K562 (cell line): ENCODE results near the gene FILIP1L. TPM values are rescaled to one million over a fixed set of nuclear protein-coding genes. Genes with fewer than 3 reads are reported as not detected.

ENCODE experiments used
- ATAC-seq: fragments of 200-7000 bp; cut with Tn5 transposase; 3 replicates; pipeline ENCODE4 v1.9.1; 2020; ENCODE audit warnings: moderate library complexity
- BruUV-seq: library from RNA; stranded (reverse); fragments of 400-500 nt; replicated peaks from 2 replicates; lab custom pipeline; 2021; lab: Mats Ljungman, UMichigan
- CTCF ChIA-PET: fragments of 300-600 bp; formaldehyde crosslinking; extraction: SDS; loops from one replicate; lab custom pipeline; 2021; ENCODE audit warnings: low intra/inter-chr PET ratio; lab: Yijun Ruan, JAX
- POLR2A ChIA-PET: fragments of 300-600, 350-650 bp; sonication (Branson Sonifier 250); formaldehyde crosslinking; extraction: SDS; loops from one replicate; lab custom pipeline; 2021; ENCODE audit warnings: antibody characterized with exemption, inconsistent platforms; lab: Yijun Ruan, JAX
- DNase-seq, 4 experiments: peaks; one replicate each; pipeline versions ENCODE4 v3.0.0 to v3.0.0-alpha.2; 2011 to 2018; ENCODE audit warnings: low spot score in 3 of 4, mixed read lengths in 3 of 4; ENCODE audit errors: extremely low read depth in 1 of 4
- FAIRE-seq: peaks from 2 replicates; lab custom pipeline; 2011; peaks lifted over from hg19 to GRCh38; lab: Jason Lieb, UNC
- H2AFZ ChIP-seq: 2 replicates; pipeline ENCODE4 v1.6.0; 2011; ENCODE audit warnings: low read depth, low read length, control low read depth, inconsistent platforms
- H3K27ac ChIP-seq: fragments of 200-600 bp; 3 replicates; pipeline ENCODE4 v1.8.0; 2011; ENCODE audit warnings: low read depth, mild to moderate bottlenecking, control low read depth, inconsistent platforms, low read length, moderate library complexity, mixed read lengths; ENCODE audit errors: extremely low read depth
- H3K27me3 ChIP-seq, 2 experiments: fragments of 300-600 bp in 1 of 2; 2 replicates in 1 of 2; 3 replicates in 1 of 2; pipeline versions ENCODE4 v1.6.0 to v1.8.0; 2011; ENCODE audit warnings: inconsistent platforms in 2 of 2, low read length in 2 of 2, mild to moderate bottlenecking in 1 of 2, mixed read lengths in 1 of 2, moderate library complexity in 1 of 2; ENCODE audit not compliant: control insufficient read depth in 2 of 2, insufficient read depth in 2 of 2
- H3K36me3 ChIP-seq: fragments of 300-600 bp; 3 replicates; pipeline ENCODE4 v1.8.0; 2011; ENCODE audit warnings: mild to moderate bottlenecking, low read length, inconsistent platforms; ENCODE audit not compliant: control insufficient read depth, insufficient read depth
- H3K4me1 ChIP-seq, 2 experiments: fragments of 200-600 bp in 1 of 2; replicated peaks in 1 of 2; 2 replicates in 1 of 2; 3 replicates in 1 of 2; pipeline versions ENCODE4 v1.5.1 to v1.8.0; 2011; ENCODE audit warnings: inconsistent platforms in 2 of 2, low read length in 2 of 2, mild to moderate bottlenecking in 1 of 2, mixed read lengths in 1 of 2, moderate library complexity in 1 of 2; ENCODE audit not compliant: control insufficient read depth in 2 of 2, insufficient read depth in 2 of 2
- H3K4me2 ChIP-seq: 2 replicates; pipeline ENCODE4 v1.6.1; 2011; ENCODE audit warnings: low read length, control low read depth, inconsistent platforms, mixed read lengths; ENCODE audit not compliant: insufficient read depth
- H3K4me3 ChIP-seq: fragments of 200-600 bp; sonication (generic), shearing (Covaris generic); 2 replicates; pipeline ENCODE4 v1.5.1; 2016; ENCODE audit warnings: control low read depth, inconsistent platforms
- H3K79me2 ChIP-seq: fragments of 200-600 bp; 3 replicates; pipeline ENCODE4 v1.8.0; 2011; ENCODE audit warnings: low read length, inconsistent platforms; ENCODE audit not compliant: control insufficient read depth, insufficient read depth
- H3K9ac ChIP-seq, 2 experiments: 2 replicates each; pipeline versions ENCODE4 v1.6.0 to v1.6.1; 2011; ENCODE audit warnings: low read depth in 2 of 2, low read length in 2 of 2, control low read depth in 1 of 2, inconsistent platforms in 1 of 2, mild to moderate bottlenecking in 1 of 2, mixed read lengths in 1 of 2; ENCODE audit not compliant: insufficient read depth in 1 of 2
- H3K9me1 ChIP-seq: one replicate; pipeline ENCODE4 v1.6.0; 2011; ENCODE audit warnings: inconsistent platforms, mild to moderate bottlenecking, low read length, moderate library complexity; ENCODE audit not compliant: control insufficient read depth, insufficient read depth
- H3K9me3 ChIP-seq: replicated peaks from 2 replicates; pipeline ENCODE4 v1.5.1; 2011; ENCODE audit warnings: low read depth, low read length, inconsistent platforms; ENCODE audit not compliant: control insufficient read depth, insufficient read depth
- H4K20me1 ChIP-seq: replicated peaks from 2 replicates; pipeline ENCODE4 v1.6.1; 2011; ENCODE audit warnings: low read length, inconsistent platforms, mixed read lengths; ENCODE audit not compliant: control insufficient read depth, insufficient read depth
- ARNT ChIP-seq, 2 experiments: fragments of 450-650 bp; IDR thresholded peaks; 2 replicates each; pipeline ENCODE4 v1.6.1; 2016; ENCODE audit warnings: mild to moderate bottlenecking in 1 of 2
- CEBPB ChIP-seq: fragments of 450-650 bp; IDR thresholded peaks from 2 replicates; pipeline ENCODE4 v1.6.1; 2016; ENCODE audit warnings: missing genetic modification characterization, missing compliant biosample characterization
- CTBP1 ChIP-seq: fragments of 450-650 bp; IDR thresholded peaks from 2 replicates; pipeline ENCODE4 v1.6.1; 2016; ENCODE audit warnings: borderline replicate concordance
- DPF2 ChIP-seq: fragments of 450-650 bp; IDR thresholded peaks from 2 replicates; pipeline ENCODE4 v1.6.1; 2016
- FOSL1 ChIP-seq: fragments of 200-800 bp; sonication (Bioruptor generic); conservative IDR thresholded peaks from 2 replicates; pipeline ENCODE4 v1.6.1; 2016; ENCODE audit warnings: missing genetic modification characterization, missing compliant biosample characterization
- KLF16 ChIP-seq: IDR thresholded peaks from 2 replicates; pipeline ENCODE4 v1.6.1; 2016; ENCODE audit warnings: antibody characterized with exemption
- NBN ChIP-seq: fragments of 450-650 bp; IDR thresholded peaks from 2 replicates; pipeline ENCODE4 v1.6.1; 2016; ENCODE audit warnings: low read depth, mild to moderate bottlenecking
- POU5F1 ChIP-seq: fragments of 150-350 bp; IDR thresholded peaks from 2 replicates; pipeline ENCODE4 v1.6.1; 2014; ENCODE audit warnings: borderline replicate concordance, low read length, low read depth, mild to moderate bottlenecking; ENCODE audit not compliant: partially characterized antibody
- WGBS: fragments of 100-300 bp; shearing (Covaris generic); methylation state at CpG from one replicate; pipeline ENCODE4 v1.1.6; 2016; ENCODE audit warnings: low coverage, mixed read lengths; ENCODE audit not compliant: insufficient coverage; ENCODE audit errors: missing lambda C conversion rate; 5-methylcytosine and 5-hydroxymethylcytosine counted together
- in situ Hi-C: fragments of 300-500 bp; cut with MboI; formaldehyde crosslinking; loops from 4 replicates; pipeline ENCODE4 v1.15.0; 2018; ENCODE audit warnings: inconsistent platforms, mixed read lengths
- intact Hi-C: fragments of 100-400 bp; cut with micrococcal nuclease; formaldehyde crosslinking; loops from 2 replicates; pipeline ENCODE4 v1.14.2; 2022
- polyA plus RNA-seq, 8 experiments: library from polyadenylated mRNA; depleted of rRNA in 4 of 8; stranded (reverse) in 5 of 8; unstranded in 3 of 8; fragments of >200 nt; fragmentation: Nextera tagmentation in 2 of 8; fragmentation: Illumina TruSeq in 1 of 8; extraction: Ambion mirVana in 2 of 8; extraction: Trizol in 1 of 8; gene quantifications; 2 replicates each; pipeline versions ENCODE4 v1.2.1 to v1.2.3, GENCODE V29; 2011 to 2014; ENCODE audit warnings: inconsistent platforms in 1 of 8, missing spikeins in 1 of 8
- total RNA-seq, 7 experiments: library from RNA; depleted of rRNA in 6 of 7; stranded (reverse); fragments of >200 nt in 6 of 7; fragmentation: Illumina TruSeq in 2 of 7; extraction: Trizol in 2 of 7; gene quantifications; 2 replicates each; pipeline versions ENCODE4 v1.2.1 to v1.2.3, GENCODE V29; 2011 to 2021; ENCODE audit warnings: low replicate concordance in 1 of 7
- TF ChIP-seq, protein P1 (sequence below): fragments of 450-650 bp; IDR thresholded peaks from 2 replicates; pipeline ENCODE4 v1.6.1; 2016
- TF ChIP-seq, protein P2 (sequence below): fragments of 450-650 bp; IDR thresholded peaks from 2 replicates; pipeline ENCODE4 v1.6.1; 2018; ENCODE audit warnings: mild to moderate bottlenecking, low read depth; ENCODE audit not compliant: partially characterized antibody
- TF ChIP-seq, protein P3 (sequence below), 2 experiments: fragments of 450-650 bp in 1 of 2; sonication (generic) in 1 of 2; formaldehyde crosslinking in 1 of 2; IDR thresholded peaks in 1 of 2; conservative IDR thresholded peaks in 1 of 2; 2 replicates each; pipeline versions ENCODE4 v1.6.1 to v1.8.1; 2016 to 2023; ENCODE audit warnings: mild to moderate bottlenecking in 2 of 2, moderate library complexity in 2 of 2, inconsistent platforms in 1 of 2, missing genetic modification reagents in 1 of 2

FILIP1L gene
- total and polyA plus RNA-seq, 9 of the 15 experiments (the other 6 are each of a cell fraction or from before 2014, with no cell fraction given): 0.50 to 2.1 (median 1.1) TPM

GRCh38 chr3:100002599-100003350 is 111.5 kb downstream of the FILIP1L start:
- no peak for FAIRE-seq
- Histone ChIP-seq H3K79me2 (no peaks in the 10 kb centered on the region; the same call in 2 of the 3 replicates), H3K36me3 (no peaks in the 10 kb centered on the region), H3K27ac (no peak overlapping the region), H2AFZ (no peak overlapping the region), H3K4me2 (no peak overlapping the region; the same call in 1 of the 2 replicates), H3K4me1 (peaks cover 0 to 7% of the 10 kb centered on the region in 2 experiments; a peak in 2 of 5 replicates), H4K20me1 (0 out of 2 replicates have a peak, but pooled peaks cover 4% of the 10 kb centered on the region), H3K27me3 (no peaks in the 10 kb centered on the region), H3K9me1 (no peaks in the 10 kb centered on the region), H3K4me3 (no peak overlapping the region), H3K9ac (no peak overlapping the region), H3K9me3 (no peaks in the 10 kb centered on the region)
- ChIA-PET CTCF (no interaction called here), POLR2A (interaction anchor here (0.8 kb wide), 1 partner anchor 25 kb away, joined by 4 read pairs; no protein-coding TSS in a partner anchor)
- BruUV-seq: no TSS peak
- intact Hi-C loops: loop anchor here (10.0 kb wide), 2 partner anchors 62 to 158 kb away; no protein-coding TSS in a partner anchor
- 29% methylated on average over 4 of the region's 4 CpGs for WGBS
- in situ Hi-C loops: no loop called here
- peak in 2 of 4 experiments; percentile 13 to 40 for DNase-seq
- peak; percentile 87 for ATAC-seq
- TF ChIP-seq POU5F1: no peak
- TF ChIP-seq, protein P1, sequence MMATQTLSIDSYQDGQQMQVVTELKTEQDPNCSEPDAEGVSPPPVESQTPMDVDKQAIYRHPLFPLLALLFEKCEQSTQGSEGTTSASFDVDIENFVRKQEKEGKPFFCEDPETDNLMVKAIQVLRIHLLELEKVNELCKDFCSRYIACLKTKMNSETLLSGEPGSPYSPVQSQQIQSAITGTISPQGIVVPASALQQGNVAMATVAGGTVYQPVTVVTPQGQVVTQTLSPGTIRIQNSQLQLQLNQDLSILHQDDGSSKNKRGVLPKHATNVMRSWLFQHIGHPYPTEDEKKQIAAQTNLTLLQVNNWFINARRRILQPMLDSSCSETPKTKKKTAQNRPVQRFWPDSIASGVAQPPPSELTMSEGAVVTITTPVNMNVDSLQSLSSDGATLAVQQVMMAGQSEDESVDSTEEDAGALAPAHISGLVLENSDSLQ: peak; percentile 86
- peak; percentile 91 for TF ChIP-seq CTBP1
- peak; percentile 57 for TF ChIP-seq FOSL1 (tag)
- peak; percentile 50; the same call in 1 of the 2 replicates for TF ChIP-seq DPF2
- peak; percentile 91 for TF ChIP-seq CEBPB
- TF ChIP-seq, protein P2, sequence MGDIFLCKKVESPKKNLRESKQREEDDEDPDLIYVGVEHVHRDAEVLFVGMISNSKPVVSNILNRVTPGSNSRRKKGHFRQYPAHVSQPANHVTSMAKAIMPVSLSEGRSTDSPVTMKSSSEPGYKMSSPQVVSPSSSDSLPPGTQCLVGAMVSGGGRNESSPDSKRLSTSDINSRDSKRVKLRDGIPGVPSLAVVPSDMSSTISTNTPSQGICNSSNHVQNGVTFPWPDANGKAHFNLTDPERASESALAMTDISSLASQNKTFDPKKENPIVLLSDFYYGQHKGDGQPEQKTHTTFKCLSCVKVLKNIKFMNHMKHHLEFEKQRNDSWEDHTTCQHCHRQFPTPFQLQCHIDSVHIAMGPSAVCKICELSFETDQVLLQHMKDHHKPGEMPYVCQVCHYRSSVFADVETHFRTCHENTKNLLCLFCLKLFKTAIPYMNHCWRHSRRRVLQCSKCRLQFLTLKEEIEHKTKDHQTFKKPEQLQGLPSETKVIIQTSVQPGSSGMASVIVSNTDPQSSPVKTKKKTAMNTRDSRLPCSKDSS: no peak
- TF ChIP-seq, protein P3, sequence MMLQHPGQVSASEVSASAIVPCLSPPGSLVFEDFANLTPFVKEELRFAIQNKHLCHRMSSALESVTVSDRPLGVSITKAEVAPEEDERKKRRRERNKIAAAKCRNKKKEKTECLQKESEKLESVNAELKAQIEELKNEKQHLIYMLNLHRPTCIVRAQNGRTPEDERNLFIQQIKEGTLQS (IDR thresholded peaks at IDR 0.05): peak; percentile 97
- TF ChIP-seq, protein P3 (CRISPR knock-in tag; conservative IDR thresholded peaks at IDR 0.05): no peak
- no peak for TF ChIP-seq ARNT (IDR thresholded peaks at IDR 0.05)
- TF ChIP-seq NBN: no peak
- TF ChIP-seq KLF16: no peak
